Osteoblast (primary cell): ENCODE results near the gene AKR1B15. TPM values are rescaled to one million over a fixed set of nuclear protein-coding genes. Genes with fewer than 3 reads are reported as not detected.

Experiments
- DNase-seq: peaks from one replicate; pipeline ENCODE4 v3.0.0; 2011; ENCODE audit warnings: low spot score, mixed read lengths; ENCODE audit not compliant: insufficient read length; ENCODE audit errors: missing footprints
- H2AFZ ChIP-seq: 2 replicates; pipeline ENCODE4 v1.6.0; 2011; ENCODE audit warnings: mild to moderate bottlenecking, low read length
- H3K27ac ChIP-seq: 2 replicates; pipeline ENCODE4 v1.5.1; 2011; ENCODE audit warnings: mild to moderate bottlenecking, low read depth, low read length, moderate library complexity
- H3K27me3 ChIP-seq: 2 replicates; pipeline ENCODE4 v1.6.0; 2012; ENCODE audit warnings: mild to moderate bottlenecking, control low read depth, inconsistent platforms, low read length, moderate library complexity; ENCODE audit not compliant: insufficient read depth
- H3K36me3 ChIP-seq: 2 replicates; pipeline ENCODE4 v1.5.1; 2011; ENCODE audit warnings: mild to moderate bottlenecking, low read length, control low read depth, moderate library complexity; ENCODE audit not compliant: insufficient read depth
- H3K4me1 ChIP-seq: 2 replicates; pipeline ENCODE4 v1.5.1; 2011; ENCODE audit warnings: mild to moderate bottlenecking, low read length, control low read depth, moderate library complexity; ENCODE audit not compliant: insufficient read depth
- H3K4me2 ChIP-seq: 2 replicates; pipeline ENCODE4 v1.6.0; 2011; ENCODE audit warnings: mild to moderate bottlenecking, low read length; ENCODE audit not compliant: insufficient read depth
- H3K4me3 ChIP-seq: fragments of 200-600 bp; sonication (generic); 3 replicates; pipeline ENCODE4 v1.5.1; 2012; ENCODE audit warnings: mild to moderate bottlenecking, low read length, inconsistent platforms; ENCODE audit not compliant: insufficient read depth
- H3K79me2 ChIP-seq: 2 replicates; pipeline ENCODE4 v1.6.0; 2012; ENCODE audit warnings: mild to moderate bottlenecking, low read length, control low read depth, inconsistent platforms; ENCODE audit not compliant: insufficient read depth
- H3K9me3 ChIP-seq: 2 replicates; pipeline ENCODE4 v1.5.1; 2011; ENCODE audit warnings: low read depth, low read length, control low read depth
- H4K20me1 ChIP-seq: 2 replicates; pipeline ENCODE4 v1.6.0; 2012; ENCODE audit warnings: mild to moderate bottlenecking, low read length, control low read depth; ENCODE audit not compliant: insufficient read depth
- total RNA-seq: library from RNA; depleted of rRNA; stranded (reverse); fragments of >200 nt; gene quantifications from 2 replicates; pipeline ENCODE4 v1.2.3, GENCODE V29; 2012
- TF ChIP-seq, protein P1 (sequence below): IDR thresholded peaks from 2 replicates; pipeline ENCODE4 v1.5.1; 2011; ENCODE audit warnings: mild to moderate bottlenecking, low read depth, low read length, moderate library complexity; ENCODE audit errors: extremely low read depth

Gene AKR1B15
- total RNA-seq, 1 donor = 0.36 TPM

DNA sequence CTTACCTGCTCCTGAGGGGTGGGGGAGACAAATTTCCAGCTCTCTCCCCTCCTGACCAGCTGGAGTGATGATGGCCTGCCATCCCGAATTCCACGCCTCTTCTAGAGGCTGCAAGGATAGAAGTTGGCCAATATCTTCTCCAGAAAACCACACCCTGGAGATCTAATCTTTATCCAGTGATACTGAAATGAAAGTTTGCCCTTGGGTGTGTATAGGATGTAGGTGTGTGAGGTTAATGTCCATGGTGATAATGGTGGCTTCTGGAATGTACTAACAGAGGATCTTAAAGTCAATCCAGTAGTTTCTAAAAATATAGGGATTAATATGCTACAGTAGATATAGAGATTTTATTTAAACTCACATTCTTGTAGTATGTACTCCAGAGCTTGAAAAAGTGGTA is 22.2 kb downstream of the AKR1B15 start:
- peaks cover 4% of the 10 kb centered on the region for H3K27me3 ChIP-seq
- no peak overlapping the region for H3K4me2 ChIP-seq
- no peak overlapping the region for H3K4me3 ChIP-seq
- no peak overlapping the region for H2AFZ ChIP-seq
- TF ChIP-seq, protein P1, sequence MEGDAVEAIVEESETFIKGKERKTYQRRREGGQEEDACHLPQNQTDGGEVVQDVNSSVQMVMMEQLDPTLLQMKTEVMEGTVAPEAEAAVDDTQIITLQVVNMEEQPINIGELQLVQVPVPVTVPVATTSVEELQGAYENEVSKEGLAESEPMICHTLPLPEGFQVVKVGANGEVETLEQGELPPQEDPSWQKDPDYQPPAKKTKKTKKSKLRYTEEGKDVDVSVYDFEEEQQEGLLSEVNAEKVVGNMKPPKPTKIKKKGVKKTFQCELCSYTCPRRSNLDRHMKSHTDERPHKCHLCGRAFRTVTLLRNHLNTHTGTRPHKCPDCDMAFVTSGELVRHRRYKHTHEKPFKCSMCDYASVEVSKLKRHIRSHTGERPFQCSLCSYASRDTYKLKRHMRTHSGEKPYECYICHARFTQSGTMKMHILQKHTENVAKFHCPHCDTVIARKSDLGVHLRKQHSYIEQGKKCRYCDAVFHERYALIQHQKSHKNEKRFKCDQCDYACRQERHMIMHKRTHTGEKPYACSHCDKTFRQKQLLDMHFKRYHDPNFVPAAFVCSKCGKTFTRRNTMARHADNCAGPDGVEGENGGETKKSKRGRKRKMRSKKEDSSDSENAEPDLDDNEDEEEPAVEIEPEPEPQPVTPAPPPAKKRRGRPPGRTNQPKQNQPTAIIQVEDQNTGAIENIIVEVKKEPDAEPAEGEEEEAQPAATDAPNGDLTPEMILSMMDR = no peak
- no peaks in the 10 kb centered on the region for H3K36me3 ChIP-seq
- no peaks in the 10 kb centered on the region for H3K9me3 ChIP-seq
- H3K27ac ChIP-seq = no peak overlapping the region
- no peaks in the 10 kb centered on the region for H4K20me1 ChIP-seq
- DNase-seq = peak; percentile 56
- H3K4me1 ChIP-seq = no peaks in the 10 kb centered on the region
- H3K79me2 ChIP-seq = no peaks in the 10 kb centered on the region

DNA sequence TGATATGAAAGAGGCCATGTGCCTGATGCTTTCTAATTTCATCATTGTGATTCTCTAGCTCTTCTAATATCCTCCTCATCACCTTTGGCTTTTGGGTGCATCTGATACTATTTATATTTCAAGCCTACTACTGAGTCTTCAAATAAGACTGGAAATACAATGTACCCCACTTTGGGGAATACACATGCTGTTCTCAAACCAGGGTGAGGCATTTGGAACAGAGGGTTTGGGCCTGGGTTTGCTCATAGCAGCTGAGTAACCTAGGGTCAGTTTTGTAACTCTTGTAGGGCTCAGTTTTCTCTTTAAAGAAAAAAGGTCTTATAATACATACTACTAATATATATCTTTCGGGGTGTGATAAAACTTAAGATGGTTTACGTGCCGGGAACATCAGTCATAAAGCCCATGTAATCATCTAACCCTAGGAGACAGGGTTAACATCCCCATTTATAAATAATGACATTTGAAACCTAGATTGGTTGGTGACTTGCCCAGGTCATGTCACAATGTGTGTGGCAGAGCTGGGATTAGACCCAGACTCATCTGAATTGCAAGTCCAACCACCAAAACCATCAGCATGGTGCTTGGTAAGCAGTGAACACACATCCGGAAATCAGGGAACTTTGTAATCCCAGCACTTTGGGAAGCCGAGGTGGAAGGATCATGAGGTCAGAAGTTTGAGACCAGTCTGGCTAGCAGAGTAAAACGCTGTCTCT is 23.0 kb downstream of the AKR1B15 start:
- TF ChIP-seq, protein P1 = no peak
- no peaks in the 10 kb centered on the region for H3K36me3 ChIP-seq

DNA sequence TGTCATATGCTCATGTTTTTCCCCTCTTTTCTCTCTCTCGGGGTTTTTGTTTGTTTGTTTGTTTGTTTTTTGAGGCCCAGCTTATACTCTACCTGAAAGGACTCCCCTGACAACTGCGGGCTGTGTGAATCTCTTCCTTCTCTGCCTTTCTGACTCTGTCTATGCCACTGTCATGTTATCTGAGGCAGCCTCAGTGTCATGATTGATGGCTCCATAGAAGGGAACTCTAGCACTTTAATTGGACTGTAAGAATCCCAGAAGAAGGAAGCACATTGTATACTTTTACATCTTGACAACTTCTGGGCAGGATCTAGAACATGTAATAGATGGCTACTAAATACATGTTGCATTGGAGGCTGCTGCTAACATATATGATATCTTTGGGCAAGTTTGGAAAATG is 25.4 kb downstream of the AKR1B15 start:
- Histone ChIP-seq H3K4me3 (no peak overlapping the region), H4K20me1 (no peaks in the 10 kb centered on the region), H2AFZ (no peak overlapping the region), H3K9me3 (no peaks in the 10 kb centered on the region), H3K36me3 (no peaks in the 10 kb centered on the region), H3K4me2 (no peak overlapping the region), H3K79me2 (no peaks in the 10 kb centered on the region), H3K27me3 (no peaks in the 10 kb centered on the region), H3K27ac (no peak overlapping the region), H3K4me1 (no peaks in the 10 kb centered on the region)
- no peak for DNase-seq
- TF ChIP-seq, protein P1 = no peak

More for the DNA sequence above, 23.0 kb downstream of the AKR1B15 start:
- Histone ChIP-seq H2AFZ (no peak overlapping the region), H3K9me3 (no peaks in the 10 kb centered on the region), H3K79me2 (no peaks in the 10 kb centered on the region), H3K4me1 (no peaks in the 10 kb centered on the region), H3K4me3 (no peak overlapping the region), H3K27ac (no peak overlapping the region), H3K4me2 (no peak overlapping the region), H4K20me1 (no peaks in the 10 kb centered on the region), H3K27me3 (peaks cover 2% of the 10 kb centered on the region)
- no peak for DNase-seq

DNA sequence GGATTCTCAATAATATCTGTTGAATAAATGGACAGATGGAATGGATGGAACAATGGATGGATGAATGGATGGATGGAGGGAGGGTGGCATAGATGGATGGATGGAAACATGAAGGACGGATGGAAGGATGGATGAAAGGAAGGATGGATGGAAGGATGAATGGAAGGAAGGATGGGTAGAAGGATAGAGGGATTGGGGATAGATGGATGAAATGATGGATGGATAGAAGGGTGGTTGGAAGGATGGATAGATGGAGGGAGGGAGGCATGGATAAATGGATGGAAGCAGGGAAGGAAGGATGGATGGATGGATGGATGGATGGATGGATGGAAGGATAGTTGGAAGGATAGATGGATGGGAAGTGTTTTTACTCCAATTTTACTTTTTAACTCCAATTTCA is 35.4 kb downstream of the AKR1B15 start:
- Histone ChIP-seq H3K4me2 (no peak overlapping the region), H3K79me2 (no peaks in the 10 kb centered on the region), H3K4me1 (no peaks in the 10 kb centered on the region), H2AFZ (no peak overlapping the region), H3K27ac (no peak overlapping the region), H4K20me1 (no peaks in the 10 kb centered on the region), H3K27me3 (peaks cover 13% of the 10 kb centered on the region), H3K36me3 (no peaks in the 10 kb centered on the region), H3K9me3 (no peaks in the 10 kb centered on the region), H3K4me3 (no peak overlapping the region)
- DNase-seq = no peak
- TF ChIP-seq, protein P1 = no peak
